ENCODE data around the gene DSTYK. TPM values are rescaled to one million over a fixed set of nuclear protein-coding genes. Genes with fewer than 3 reads are reported as not detected.

DSTYK gene
- polyA plus RNA-seq, 1 donor from 2014 or later, result 12.1 TPM

DNA sequence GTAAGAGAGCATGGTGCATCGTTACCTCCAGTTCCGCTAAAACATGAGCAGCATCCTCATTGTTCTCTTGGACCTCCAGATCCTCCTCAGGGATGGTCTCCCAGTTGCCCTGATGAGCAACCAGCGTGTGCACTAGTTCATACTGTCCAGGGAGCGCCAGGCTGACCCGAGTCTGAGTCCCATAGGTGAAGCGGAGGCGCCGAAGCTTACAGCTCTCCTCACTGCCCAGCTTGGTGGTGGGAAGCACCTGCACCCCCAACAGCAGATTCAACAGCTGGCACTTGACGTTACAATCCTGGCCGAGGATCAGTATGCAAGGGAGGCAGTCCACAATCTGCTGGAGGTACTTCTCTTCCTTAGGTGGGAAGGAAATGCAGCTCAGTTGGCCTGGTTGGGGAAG is 24.1 kb downstream of the DSTYK start:
- Histone ChIP-seq H3K27me3 (ENCODE audit: insufficient read depth, low read depth, low read length) (no peaks in the 10 kb centered on the region), H3K9me2 (ENCODE audit: insufficient read depth, low read length) (no peaks in the 10 kb centered on the region), H3K9me3 (ENCODE audit: low read length) (no peaks in the 10 kb centered on the region), H4K20me1 (ENCODE audit: insufficient read depth) (no peaks in the 10 kb centered on the region), H3K4me2 (ENCODE audit: low read length) (no peak overlapping the region), H2AFZ (ENCODE audit: low read depth, low read length) (no peak overlapping the region), H3K36me3 (ENCODE audit: insufficient read depth, low read length) (no peaks in the 10 kb centered on the region), H3K79me2 (replicated peaks; ENCODE audit: insufficient read depth, low read length) (peaks cover 5% of the 10 kb centered on the region), H3F3A (ENCODE audit: insufficient read depth, low read length, poor library complexity, severe bottlenecking) (no peaks in the 10 kb centered on the region), H3K9ac (ENCODE audit: low read length) (no peak overlapping the region), H3K27ac (ENCODE audit: low read length) (no peak overlapping the region), H3K4me3 (ENCODE audit: low read length) (no peak overlapping the region)
- TF ChIP-seq POLR2AphosphoS5 (IDR thresholded peaks at IDR 0.05) (no peak), MXI1 (conservative IDR thresholded peaks at IDR 0.05; ENCODE audit: poor library complexity, severe bottlenecking) (no peak), EP300 (conservative IDR thresholded peaks at IDR 0.05; ENCODE audit: poor library complexity, severe bottlenecking) (no peak), EZH2 (IDR thresholded peaks at IDR 0.05; ENCODE audit: borderline replicate concordance, insufficient read depth, low read length, poor library complexity, severe bottlenecking) (no peak), SMC3 (conservative IDR thresholded peaks at IDR 0.05; ENCODE audit: poor library complexity) (no peak), RAD21 (conservative IDR thresholded peaks at IDR 0.05) (no peak), TAF1 (IDR thresholded peaks at IDR 0.05; ENCODE audit: low read depth) (no peak)
- TF ChIP-seq, protein P1, sequence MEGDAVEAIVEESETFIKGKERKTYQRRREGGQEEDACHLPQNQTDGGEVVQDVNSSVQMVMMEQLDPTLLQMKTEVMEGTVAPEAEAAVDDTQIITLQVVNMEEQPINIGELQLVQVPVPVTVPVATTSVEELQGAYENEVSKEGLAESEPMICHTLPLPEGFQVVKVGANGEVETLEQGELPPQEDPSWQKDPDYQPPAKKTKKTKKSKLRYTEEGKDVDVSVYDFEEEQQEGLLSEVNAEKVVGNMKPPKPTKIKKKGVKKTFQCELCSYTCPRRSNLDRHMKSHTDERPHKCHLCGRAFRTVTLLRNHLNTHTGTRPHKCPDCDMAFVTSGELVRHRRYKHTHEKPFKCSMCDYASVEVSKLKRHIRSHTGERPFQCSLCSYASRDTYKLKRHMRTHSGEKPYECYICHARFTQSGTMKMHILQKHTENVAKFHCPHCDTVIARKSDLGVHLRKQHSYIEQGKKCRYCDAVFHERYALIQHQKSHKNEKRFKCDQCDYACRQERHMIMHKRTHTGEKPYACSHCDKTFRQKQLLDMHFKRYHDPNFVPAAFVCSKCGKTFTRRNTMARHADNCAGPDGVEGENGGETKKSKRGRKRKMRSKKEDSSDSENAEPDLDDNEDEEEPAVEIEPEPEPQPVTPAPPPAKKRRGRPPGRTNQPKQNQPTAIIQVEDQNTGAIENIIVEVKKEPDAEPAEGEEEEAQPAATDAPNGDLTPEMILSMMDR (IDR thresholded peaks at IDR 0.05; ENCODE audit: poor library complexity, severe bottlenecking), result no peak
- TF ChIP-seq, protein P2, sequence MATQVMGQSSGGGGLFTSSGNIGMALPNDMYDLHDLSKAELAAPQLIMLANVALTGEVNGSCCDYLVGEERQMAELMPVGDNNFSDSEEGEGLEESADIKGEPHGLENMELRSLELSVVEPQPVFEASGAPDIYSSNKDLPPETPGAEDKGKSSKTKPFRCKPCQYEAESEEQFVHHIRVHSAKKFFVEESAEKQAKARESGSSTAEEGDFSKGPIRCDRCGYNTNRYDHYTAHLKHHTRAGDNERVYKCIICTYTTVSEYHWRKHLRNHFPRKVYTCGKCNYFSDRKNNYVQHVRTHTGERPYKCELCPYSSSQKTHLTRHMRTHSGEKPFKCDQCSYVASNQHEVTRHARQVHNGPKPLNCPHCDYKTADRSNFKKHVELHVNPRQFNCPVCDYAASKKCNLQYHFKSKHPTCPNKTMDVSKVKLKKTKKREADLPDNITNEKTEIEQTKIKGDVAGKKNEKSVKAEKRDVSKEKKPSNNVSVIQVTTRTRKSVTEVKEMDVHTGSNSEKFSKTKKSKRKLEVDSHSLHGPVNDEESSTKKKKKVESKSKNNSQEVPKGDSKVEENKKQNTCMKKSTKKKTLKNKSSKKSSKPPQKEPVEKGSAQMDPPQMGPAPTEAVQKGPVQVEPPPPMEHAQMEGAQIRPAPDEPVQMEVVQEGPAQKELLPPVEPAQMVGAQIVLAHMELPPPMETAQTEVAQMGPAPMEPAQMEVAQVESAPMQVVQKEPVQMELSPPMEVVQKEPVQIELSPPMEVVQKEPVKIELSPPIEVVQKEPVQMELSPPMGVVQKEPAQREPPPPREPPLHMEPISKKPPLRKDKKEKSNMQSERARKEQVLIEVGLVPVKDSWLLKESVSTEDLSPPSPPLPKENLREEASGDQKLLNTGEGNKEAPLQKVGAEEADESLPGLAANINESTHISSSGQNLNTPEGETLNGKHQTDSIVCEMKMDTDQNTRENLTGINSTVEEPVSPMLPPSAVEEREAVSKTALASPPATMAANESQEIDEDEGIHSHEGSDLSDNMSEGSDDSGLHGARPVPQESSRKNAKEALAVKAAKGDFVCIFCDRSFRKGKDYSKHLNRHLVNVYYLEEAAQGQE (IDR thresholded peaks at IDR 0.05; ENCODE audit: borderline replicate concordance), result no peak

DNA sequence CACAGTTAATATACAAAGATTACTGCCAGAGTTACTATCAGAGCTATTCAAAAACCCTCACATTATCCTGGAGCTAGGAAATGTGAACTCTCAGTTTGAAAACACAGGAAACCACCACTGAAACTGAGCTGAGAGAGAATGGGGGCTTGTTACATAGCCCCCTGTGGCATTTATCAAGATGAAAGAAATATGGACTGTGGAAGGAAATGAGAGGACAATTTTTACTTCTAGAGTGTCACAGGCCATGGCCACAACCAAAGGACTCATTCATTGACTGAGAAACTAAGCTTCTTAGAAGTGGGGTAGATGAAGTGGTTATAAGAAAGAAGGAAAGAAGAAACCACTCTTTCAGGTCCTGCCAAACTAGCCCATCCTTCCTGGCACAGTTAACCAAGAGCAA is 25.3 kb downstream of the DSTYK start:
- H3K79me2 ChIP-seq (replicated peaks; ENCODE audit: insufficient read depth, low read length), result peaks cover 5% of the 10 kb centered on the region
- no peak overlapping the region for H3K4me2 ChIP-seq (ENCODE audit: low read length)
- no peak for TF ChIP-seq POLR2AphosphoS5 (IDR thresholded peaks at IDR 0.05)
- TF ChIP-seq, protein P1 (IDR thresholded peaks at IDR 0.05; ENCODE audit: poor library complexity, severe bottlenecking), result no peak
- TF ChIP-seq, protein P2 (IDR thresholded peaks at IDR 0.05; ENCODE audit: borderline replicate concordance), result no peak
- TF ChIP-seq TAF1 (IDR thresholded peaks at IDR 0.05; ENCODE audit: low read depth), result no peak
- TF ChIP-seq MXI1 (conservative IDR thresholded peaks at IDR 0.05; ENCODE audit: poor library complexity, severe bottlenecking), result no peak
- TF ChIP-seq RAD21 (conservative IDR thresholded peaks at IDR 0.05), result no peak
- TF ChIP-seq SMC3 (conservative IDR thresholded peaks at IDR 0.05; ENCODE audit: poor library complexity), result no peak
- TF ChIP-seq EZH2 (IDR thresholded peaks at IDR 0.05; ENCODE audit: borderline replicate concordance, insufficient read depth, low read length, poor library complexity, severe bottlenecking), result no peak
- TF ChIP-seq EP300 (conservative IDR thresholded peaks at IDR 0.05; ENCODE audit: poor library complexity, severe bottlenecking), result no peak
- no peak overlapping the region for H3K27ac ChIP-seq (ENCODE audit: low read length)
- no peak overlapping the region for H2AFZ ChIP-seq (ENCODE audit: low read depth, low read length)
- no peaks in the 10 kb centered on the region for H3K9me3 ChIP-seq (ENCODE audit: low read length)
- H3K27me3 ChIP-seq (ENCODE audit: insufficient read depth, low read depth, low read length), result no peaks in the 10 kb centered on the region
- H3K36me3 ChIP-seq (ENCODE audit: insufficient read depth, low read length), result no peaks in the 10 kb centered on the region
- no peaks in the 10 kb centered on the region for H3K9me2 ChIP-seq (ENCODE audit: insufficient read depth, low read length)
- H3K4me3 ChIP-seq (ENCODE audit: low read length), result no peak overlapping the region
- H4K20me1 ChIP-seq (ENCODE audit: insufficient read depth), result no peaks in the 10 kb centered on the region
- no peaks in the 10 kb centered on the region for H3F3A ChIP-seq (ENCODE audit: insufficient read depth, low read length, poor library complexity, severe bottlenecking)
- no peak overlapping the region for H3K9ac ChIP-seq (ENCODE audit: low read length)

Measured in neural cell (in vitro differentiated cells).